Activated CD8-positive, alpha-beta T cell treated with anti-CD3 and anti-CD28 coated beads for 36 hours (primary cell): ENCODE data around the gene C10orf90. TPM values are rescaled to one million over a fixed set of nuclear protein-coding genes. Genes with fewer than 3 reads are reported as not detected.

Source experiments
- ATAC-seq: fragments of 200-7000 bp; cut with Tn5 transposase; one replicate; pipeline ENCODE4 v1.10.0; 2021; ENCODE audit warnings: mild to moderate bottlenecking, moderate library complexity
- CTCF ChIA-PET: fragments of 350-600 bp; sonication (Branson Sonifier 250); formaldehyde crosslinking; loops from one replicate; lab custom pipeline; 2021; ENCODE audit warnings: antibody characterized with exemption; lab: Charles Lee
- POLR2A ChIA-PET: fragments of 350-600 bp; sonication (Branson Sonifier 250); formaldehyde crosslinking; loops from one replicate; lab custom pipeline; 2021; ENCODE audit warnings: antibody characterized with exemption; lab: Charles Lee
- DNase-seq: peaks from one replicate; pipeline ENCODE4 v3.0.0-alpha.2; 2020
- H3K27ac Mint-ChIP-seq: one replicate; pipeline ENCODE4 v1.8.0; 2021; ENCODE audit warnings: mild to moderate bottlenecking, mixed read lengths
- H3K27me3 Mint-ChIP-seq: one replicate; pipeline ENCODE4 v1.8.0; 2021; ENCODE audit warnings: mixed read lengths
- H3K36me3 Mint-ChIP-seq: one replicate; pipeline ENCODE4 v1.8.0; 2021; ENCODE audit warnings: low read depth, mixed read lengths
- H3K4me1 Mint-ChIP-seq: one replicate; pipeline ENCODE4 v1.8.0; 2021; ENCODE audit warnings: low read depth, mixed read lengths
- H3K4me3 Mint-ChIP-seq: one replicate; pipeline ENCODE4 v1.8.0; 2021; ENCODE audit warnings: mild to moderate bottlenecking, moderate library complexity, mixed read lengths
- H3K9me3 Mint-ChIP-seq: one replicate; pipeline ENCODE4 v1.8.0; 2021; ENCODE audit warnings: mixed read lengths
- intact Hi-C: fragments of 100-400 bp; cut with micrococcal nuclease; formaldehyde crosslinking; loops from one replicate; pipeline ENCODE4 v1.10.0; 2022
- total RNA-seq, 2 experiments: library from RNA; stranded (reverse); gene quantifications; one replicate each; pipeline ENCODE4 v1.2.3, GENCODE V29; 2021
- TF ChIP-seq, protein P1 (sequence below): fragments of 200-600 bp; IDR thresholded peaks from one replicate; pipeline ENCODE4 v1.8.0; 2022; ENCODE audit warnings: antibody characterized with exemption, mild to moderate bottlenecking

Gene C10orf90
- total RNA-seq, 2 experiments from 2014 or later = not detected

DNA sequence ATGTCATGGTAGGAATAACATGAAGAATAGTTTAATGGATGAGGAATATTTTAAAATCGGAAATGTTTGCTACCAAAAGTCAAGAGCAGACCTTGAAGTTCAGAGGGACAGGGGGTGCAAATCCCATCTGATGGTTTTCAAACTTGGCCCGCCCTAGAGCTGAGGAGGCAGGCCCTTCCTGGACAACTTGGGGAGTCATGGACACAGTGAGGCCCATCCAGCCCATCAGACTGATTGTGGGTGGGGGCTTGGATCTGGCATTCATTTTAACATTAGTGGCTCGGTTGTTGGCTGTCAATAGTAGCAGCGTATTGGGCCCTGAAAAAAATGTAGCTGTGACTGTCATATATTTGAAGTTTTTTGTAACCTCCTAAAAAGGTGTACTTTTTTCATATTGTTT lies 2.0 kb downstream of the C10orf90 start:
- Mint-ChIP-seq H3K4me1 (no peaks in the 10 kb centered on the region), H3K9me3 (peaks cover 6% of the 10 kb centered on the region), H3K4me3 (no peak overlapping the region), H3K36me3 (no peaks in the 10 kb centered on the region), H3K27me3 (peaks cover 3% of the 10 kb centered on the region), H3K27ac (no peak overlapping the region)
- intact Hi-C loops = no loop called here
- TF ChIP-seq, protein P1, sequence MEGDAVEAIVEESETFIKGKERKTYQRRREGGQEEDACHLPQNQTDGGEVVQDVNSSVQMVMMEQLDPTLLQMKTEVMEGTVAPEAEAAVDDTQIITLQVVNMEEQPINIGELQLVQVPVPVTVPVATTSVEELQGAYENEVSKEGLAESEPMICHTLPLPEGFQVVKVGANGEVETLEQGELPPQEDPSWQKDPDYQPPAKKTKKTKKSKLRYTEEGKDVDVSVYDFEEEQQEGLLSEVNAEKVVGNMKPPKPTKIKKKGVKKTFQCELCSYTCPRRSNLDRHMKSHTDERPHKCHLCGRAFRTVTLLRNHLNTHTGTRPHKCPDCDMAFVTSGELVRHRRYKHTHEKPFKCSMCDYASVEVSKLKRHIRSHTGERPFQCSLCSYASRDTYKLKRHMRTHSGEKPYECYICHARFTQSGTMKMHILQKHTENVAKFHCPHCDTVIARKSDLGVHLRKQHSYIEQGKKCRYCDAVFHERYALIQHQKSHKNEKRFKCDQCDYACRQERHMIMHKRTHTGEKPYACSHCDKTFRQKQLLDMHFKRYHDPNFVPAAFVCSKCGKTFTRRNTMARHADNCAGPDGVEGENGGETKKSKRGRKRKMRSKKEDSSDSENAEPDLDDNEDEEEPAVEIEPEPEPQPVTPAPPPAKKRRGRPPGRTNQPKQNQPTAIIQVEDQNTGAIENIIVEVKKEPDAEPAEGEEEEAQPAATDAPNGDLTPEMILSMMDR = no peak
- ATAC-seq (no peak), DNase-seq (no peak)
- ChIA-PET CTCF (no interaction called here), POLR2A (no interaction called here)

DNA sequence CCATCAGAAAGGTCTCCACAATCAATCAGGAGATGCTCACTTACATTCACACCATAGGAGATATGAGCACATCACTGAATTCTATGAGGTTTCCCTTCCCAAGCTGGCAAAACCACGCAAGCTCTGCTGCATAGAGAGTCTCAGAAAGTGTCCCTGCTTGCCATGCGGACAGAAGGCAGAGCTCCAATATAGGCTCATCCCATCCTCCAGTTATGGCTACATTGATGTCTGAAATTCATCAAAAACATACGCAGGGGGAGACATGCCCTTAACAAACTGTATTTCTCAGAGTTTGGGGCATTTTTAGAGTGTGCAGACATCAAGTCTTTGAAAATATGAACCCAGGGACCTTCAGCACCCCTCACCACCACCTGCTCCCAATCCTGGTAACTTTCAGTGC lies 2.9 kb downstream of the C10orf90 start:
- POLR2A ChIA-PET = no interaction called here
- no peaks in the 10 kb centered on the region for H3K4me1 Mint-ChIP-seq
- H3K9me3 Mint-ChIP-seq = peaks cover 6% of the 10 kb centered on the region
- ATAC-seq = no peak
- TF ChIP-seq, protein P1 = no peak
- CTCF ChIA-PET = no interaction called here
- DNase-seq = no peak
- H3K4me3 Mint-ChIP-seq = no peak overlapping the region
- intact Hi-C loops = no loop called here
- H3K27ac Mint-ChIP-seq = no peak overlapping the region
- no peaks in the 10 kb centered on the region for H3K36me3 Mint-ChIP-seq
- peaks cover 3% of the 10 kb centered on the region for H3K27me3 Mint-ChIP-seq

DNA sequence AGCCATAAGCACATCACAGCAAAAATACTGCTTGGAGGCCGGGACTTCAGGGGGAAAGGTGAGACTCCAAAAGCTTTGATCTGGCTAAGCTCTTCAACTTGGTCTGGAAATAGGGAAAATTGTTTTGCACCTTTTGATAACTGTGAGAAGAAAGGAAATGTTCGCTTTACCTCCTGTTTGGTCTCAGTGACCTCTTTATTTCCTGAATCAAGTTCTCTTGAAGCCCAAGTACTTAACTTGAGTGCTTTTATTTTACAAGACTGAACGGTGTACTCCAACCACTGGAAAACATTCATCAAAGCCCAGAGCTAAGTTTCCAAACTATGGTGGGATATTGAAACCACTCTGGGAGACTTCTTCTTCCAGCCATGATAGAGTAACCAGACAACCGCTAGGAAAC lies 5.3 kb downstream of the C10orf90 start:
- H3K27me3 Mint-ChIP-seq = peaks cover 3% of the 10 kb centered on the region
- no peaks in the 10 kb centered on the region for H3K36me3 Mint-ChIP-seq
- intact Hi-C loops = no loop called here
- TF ChIP-seq, protein P1 = no peak
- ChIA-PET CTCF (no interaction called here), POLR2A (no interaction called here)
- no peaks in the 10 kb centered on the region for H3K9me3 Mint-ChIP-seq
- ATAC-seq (no peak), DNase-seq (no peak)
- H3K4me3 Mint-ChIP-seq = no peak overlapping the region
- no peak overlapping the region for H3K27ac Mint-ChIP-seq
- H3K4me1 Mint-ChIP-seq = no peaks in the 10 kb centered on the region

DNA sequence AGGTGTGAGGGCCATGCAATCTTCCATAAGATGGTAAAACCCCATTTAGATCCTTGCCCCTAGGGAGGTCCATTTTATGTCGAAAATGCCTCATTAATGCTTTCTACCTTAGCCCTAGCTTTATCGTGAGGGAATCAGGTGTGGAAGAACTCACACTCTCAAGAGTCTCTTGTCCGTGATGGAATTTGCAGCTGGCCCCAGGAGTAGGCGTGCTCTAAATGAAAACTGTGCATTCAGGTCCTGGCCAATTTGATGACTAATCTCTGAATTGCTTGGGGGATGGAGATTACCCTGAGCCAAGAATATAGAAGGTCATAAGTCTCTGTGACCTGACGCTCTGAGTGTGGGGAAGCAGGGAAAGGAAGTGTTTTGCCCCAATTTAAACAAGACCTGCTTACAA lies 6.6 kb downstream of the C10orf90 start:
- Mint-ChIP-seq H3K9me3 (no peaks in the 10 kb centered on the region), H3K27ac (no peak overlapping the region), H3K36me3 (no peaks in the 10 kb centered on the region), H3K4me3 (no peak overlapping the region), H3K27me3 (peaks cover 3% of the 10 kb centered on the region), H3K4me1 (no peaks in the 10 kb centered on the region)
- ChIA-PET CTCF (no interaction called here), POLR2A (no interaction called here)
- DNase-seq (no peak), ATAC-seq (no peak)
- TF ChIP-seq, protein P1 = no peak
- intact Hi-C loops = no loop called here

DNA sequence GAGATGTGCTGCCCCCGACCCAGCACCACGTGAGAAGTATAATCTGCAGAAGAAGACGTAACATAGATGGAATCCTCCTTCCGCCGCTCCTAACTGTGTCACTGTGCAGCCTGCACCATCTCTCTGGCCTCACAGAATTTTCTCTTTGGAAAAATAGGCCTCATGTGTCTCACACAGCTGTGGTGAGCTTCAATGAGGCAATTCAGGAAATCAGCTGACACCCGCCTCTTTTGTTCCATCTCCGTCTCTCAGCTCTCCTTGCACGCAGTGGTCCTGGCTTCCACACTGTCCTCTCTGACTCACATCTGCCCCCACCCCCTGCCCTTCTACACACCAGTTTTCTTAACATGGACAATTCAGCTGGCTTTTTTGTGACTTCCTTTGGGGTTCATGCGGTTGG lies 7.2 kb downstream of the C10orf90 start:
- DNase-seq = peak; percentile 41
- no peaks in the 10 kb centered on the region for H3K9me3 Mint-ChIP-seq

More for the DNA sequence above, 7.2 kb downstream of the C10orf90 start:
- TF ChIP-seq, protein P1 = no peak
- ChIA-PET POLR2A (no interaction called here), CTCF (no interaction called here)
- no peak overlapping the region for H3K27ac Mint-ChIP-seq
- no peaks in the 10 kb centered on the region for H3K4me1 Mint-ChIP-seq
- no peak overlapping the region for H3K4me3 Mint-ChIP-seq
- peaks cover 3% of the 10 kb centered on the region for H3K27me3 Mint-ChIP-seq
- peak; percentile 66 for ATAC-seq
- H3K36me3 Mint-ChIP-seq = no peaks in the 10 kb centered on the region
- intact Hi-C loops = no loop called here
